H1 (cell line): ENCODE measurements around the gene PAIP2B. TPM values are rescaled to one million over a fixed set of nuclear protein-coding genes. Genes with fewer than 3 reads are reported as not detected.

Experiments
- BACH1 ChIP-seq: IDR thresholded peaks from 2 replicates; pipeline ENCODE4 v1.6.1; 2012; ENCODE audit warnings: low read length, improper control_type of control experiment
- CHD1 ChIP-seq: IDR thresholded peaks from 2 replicates; pipeline ENCODE4 v1.6.1; 2012; ENCODE audit warnings: low read depth, low read length, improper control_type of control experiment
- GTF2F1 ChIP-seq: IDR thresholded peaks from 2 replicates; pipeline ENCODE4 v1.6.1; 2012; ENCODE audit warnings: low read depth, low read length, improper control_type of control experiment, borderline replicate concordance
- TAF1 ChIP-seq: IDR thresholded peaks from 2 replicates; pipeline ENCODE4 v1.6.1; 2011; ENCODE audit warnings: mild to moderate bottlenecking, low read depth, low read length
- polyA plus RNA-seq, 7 experiments: library from polyadenylated mRNA; depleted of rRNA in 3 of 7; stranded (reverse) in 5 of 7; unstranded in 2 of 7; fragments of >200 nt in 5 of 7; fragments of 200-250 nt in 2 of 7; gene quantifications; 1 replicate in 5 of 7; 2 replicates in 1 of 7; 4 replicates in 1 of 7; pipeline versions ENCODE4 v1.2.1 to v1.2.3, GENCODE V29; 2011 to 2013; ENCODE audit warnings: missing spikeins in 2 of 7, mixed read lengths in 2 of 7
- total RNA-seq: library from RNA; stranded (reverse); fragmentation: NEBNext Ultra II Directional; extraction: Animal tissue kit (Norgen Biotek cat#: 25700); gene quantifications from 2 replicates; pipeline ENCODE4 v1.2.1, GENCODE V29; 2021
- TF ChIP-seq, protein P1 (sequence below), 3 experiments: IDR thresholded peaks; 1 replicate in 2 of 3; 2 replicates in 1 of 3; pipeline versions ENCODE4 v1.5.1 to v1.6.1; 2011; ENCODE audit warnings: low read length in 3 of 3, mild to moderate bottlenecking in 3 of 3, inconsistent platforms in 2 of 3, low read depth in 1 of 3, moderate library complexity in 1 of 3; ENCODE audit not compliant: insufficient read depth in 1 of 3; ENCODE audit errors: control extremely low read depth in 1 of 3

Gene PAIP2B
- total and polyA plus RNA-seq, 2 of the 8 experiments (the other 6 are each of a cell fraction or from before 2014, with no cell fraction given): 8.4 to 31.3 TPM

DNA sequence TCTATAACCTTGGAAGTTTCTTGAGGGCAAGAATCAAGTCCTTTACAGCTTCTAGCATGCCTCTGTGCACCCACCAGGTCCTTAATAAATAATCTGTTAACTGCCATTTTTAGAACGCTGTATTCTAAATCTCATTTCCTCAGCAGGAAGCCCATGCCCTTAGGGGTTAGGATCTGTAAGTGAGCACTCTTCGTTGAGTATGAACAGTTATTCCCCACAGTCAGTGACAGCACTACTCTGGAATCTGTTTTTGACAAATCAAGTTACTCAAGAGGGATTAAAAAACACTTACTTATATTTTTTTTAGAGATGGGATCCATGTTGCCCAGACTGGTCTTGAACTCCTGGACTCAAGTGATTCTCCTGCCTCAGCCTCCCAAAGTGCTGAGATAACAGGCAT is 14.6 kb downstream of the PAIP2B start (continued):
- TF ChIP-seq, protein P1, sequence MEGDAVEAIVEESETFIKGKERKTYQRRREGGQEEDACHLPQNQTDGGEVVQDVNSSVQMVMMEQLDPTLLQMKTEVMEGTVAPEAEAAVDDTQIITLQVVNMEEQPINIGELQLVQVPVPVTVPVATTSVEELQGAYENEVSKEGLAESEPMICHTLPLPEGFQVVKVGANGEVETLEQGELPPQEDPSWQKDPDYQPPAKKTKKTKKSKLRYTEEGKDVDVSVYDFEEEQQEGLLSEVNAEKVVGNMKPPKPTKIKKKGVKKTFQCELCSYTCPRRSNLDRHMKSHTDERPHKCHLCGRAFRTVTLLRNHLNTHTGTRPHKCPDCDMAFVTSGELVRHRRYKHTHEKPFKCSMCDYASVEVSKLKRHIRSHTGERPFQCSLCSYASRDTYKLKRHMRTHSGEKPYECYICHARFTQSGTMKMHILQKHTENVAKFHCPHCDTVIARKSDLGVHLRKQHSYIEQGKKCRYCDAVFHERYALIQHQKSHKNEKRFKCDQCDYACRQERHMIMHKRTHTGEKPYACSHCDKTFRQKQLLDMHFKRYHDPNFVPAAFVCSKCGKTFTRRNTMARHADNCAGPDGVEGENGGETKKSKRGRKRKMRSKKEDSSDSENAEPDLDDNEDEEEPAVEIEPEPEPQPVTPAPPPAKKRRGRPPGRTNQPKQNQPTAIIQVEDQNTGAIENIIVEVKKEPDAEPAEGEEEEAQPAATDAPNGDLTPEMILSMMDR (IDR thresholded peaks at IDR 0.05; ENCODE audit: control extremely low read depth in 1 of 3, insufficient read depth in 1 of 3, low read depth in 1 of 3, low read length in 3 of 3): no peak
- TF ChIP-seq GTF2F1 (no peak), CHD1 (no peak), BACH1 (no peak), TAF1 (no peak)
